ENCODE results near the gene SLC35A1.

SLC35A1 gene

GRCh38 chr6:87472525-87473418 is at the start of gene SLC35A1:
SLC35A1 (plus strand) TSS chr6:87472974; CDS start chr6:87473004, 30 bp downstream.
- 0 out of 2 replicates have a peak, but pooled peaks cover 4% of the 10 kb centered on the region for H3K36me3 ChIP-seq (ENCODE audit: insufficient read depth, low read length)
- H3K27ac ChIP-seq, result peak within 1 kb of the TSS; percentile 85
- peak within 1 kb of the TSS; percentile 97 for H3K4me3 ChIP-seq
- peak; percentile 88 for TF ChIP-seq POLR2AphosphoS5 (IDR thresholded peaks at IDR 0.05; ENCODE audit: borderline replicate concordance, low read depth, low read length)
- TF ChIP-seq FOXP2 (optimal IDR thresholded peaks at IDR 0.05; ENCODE audit: control extremely low read depth, extremely low read length, insufficient read depth), result no peak
- peak within 1 kb of the TSS; percentile 95 for H3K9ac ChIP-seq (ENCODE audit: insufficient read length)
- no peaks in the 10 kb centered on the region for H3K9me3 ChIP-seq (ENCODE audit: low read depth, low read length)
- DNase-seq (ENCODE audit: low read depth, low spot score), result peak; percentile 60

- no peak for DNase-seq (ENCODE audit: low read depth, low spot score)
- H3K4me3 ChIP-seq, result no peak overlapping the region
- H3K27ac ChIP-seq, result no peak overlapping the region
- no peak overlapping the region for H3K9ac ChIP-seq (ENCODE audit: insufficient read length)
- no peaks in the 10 kb centered on the region for H3K9me3 ChIP-seq (ENCODE audit: low read depth, low read length)
- TF ChIP-seq POLR2AphosphoS5 (IDR thresholded peaks at IDR 0.05; ENCODE audit: borderline replicate concordance, low read depth, low read length), result no peak
- no peak for TF ChIP-seq EZH2 (IDR thresholded peaks at IDR 0.05)
- TF ChIP-seq FOXP2 (optimal IDR thresholded peaks at IDR 0.05; ENCODE audit: control extremely low read depth, extremely low read length, insufficient read depth), result no peak
- H3K36me3 ChIP-seq (ENCODE audit: insufficient read depth, low read length), result no peaks in the 10 kb centered on the region
These were observed 46.0 kb upstream of the SLC35A1 start for GRCh38 chr6:87426789-87427188.

GRCh38 chr6:87430499-87430898 is 42.3 kb upstream of the SLC35A1 start:
- no peak for DNase-seq (ENCODE audit: low read depth, low spot score)
- H3K27ac ChIP-seq, result no peak overlapping the region
- no peak overlapping the region for H3K9ac ChIP-seq (ENCODE audit: insufficient read length)
- H3K4me3 ChIP-seq, result no peak overlapping the region
- no peaks in the 10 kb centered on the region for H3K36me3 ChIP-seq (ENCODE audit: insufficient read depth, low read length)
- TF ChIP-seq EZH2 (IDR thresholded peaks at IDR 0.05) (no peak), POLR2AphosphoS5 (IDR thresholded peaks at IDR 0.05; ENCODE audit: borderline replicate concordance, low read depth, low read length) (no peak), FOXP2 (optimal IDR thresholded peaks at IDR 0.05; ENCODE audit: control extremely low read depth, extremely low read length, insufficient read depth) (no peak)
- no peaks in the 10 kb centered on the region for H3K9me3 ChIP-seq (ENCODE audit: low read depth, low read length)

- no peak for DNase-seq (ENCODE audit: low read depth, low spot score)
- no peak overlapping the region for H3K4me3 ChIP-seq
- no peak overlapping the region for H3K9ac ChIP-seq (ENCODE audit: insufficient read length)
- no peaks in the 10 kb centered on the region for H3K9me3 ChIP-seq (ENCODE audit: low read depth, low read length)
- H3K27ac ChIP-seq, result no peak overlapping the region
- TF ChIP-seq FOXP2 (optimal IDR thresholded peaks at IDR 0.05; ENCODE audit: control extremely low read depth, extremely low read length, insufficient read depth) (no peak), EZH2 (IDR thresholded peaks at IDR 0.05) (no peak), POLR2AphosphoS5 (IDR thresholded peaks at IDR 0.05; ENCODE audit: borderline replicate concordance, low read depth, low read length) (no peak)
- no peaks in the 10 kb centered on the region for H3K36me3 ChIP-seq (ENCODE audit: insufficient read depth, low read length)
These were observed 41.5 kb upstream of the SLC35A1 start for GRCh38 chr6:87431263-87431662.

- Histone ChIP-seq H3K36me3 (ENCODE audit: insufficient read depth, low read length) (no peaks in the 10 kb centered on the region), H3K9ac (ENCODE audit: insufficient read length) (no peak overlapping the region), H3K27ac (no peak overlapping the region), H3K4me3 (no peak overlapping the region), H3K9me3 (ENCODE audit: low read depth, low read length) (no peaks in the 10 kb centered on the region)
- TF ChIP-seq FOXP2 (optimal IDR thresholded peaks at IDR 0.05; ENCODE audit: control extremely low read depth, extremely low read length, insufficient read depth), result no peak
- DNase-seq (ENCODE audit: low read depth, low spot score), result peak; percentile 56
These were observed 36.3 kb upstream of the SLC35A1 start for GRCh38 chr6:87436435-87436834.

GRCh38 chr6:87441711-87442110 is 31.1 kb upstream of the SLC35A1 start:
- H3K27ac ChIP-seq, result no peak overlapping the region
- DNase-seq (ENCODE audit: low read depth, low spot score), result no peak
- TF ChIP-seq POLR2AphosphoS5 (IDR thresholded peaks at IDR 0.05; ENCODE audit: borderline replicate concordance, low read depth, low read length), result no peak
- no peak for TF ChIP-seq EZH2 (IDR thresholded peaks at IDR 0.05)
- TF ChIP-seq FOXP2 (optimal IDR thresholded peaks at IDR 0.05; ENCODE audit: control extremely low read depth, extremely low read length, insufficient read depth), result no peak
- H3K36me3 ChIP-seq (ENCODE audit: insufficient read depth, low read length), result no peaks in the 10 kb centered on the region
- H3K4me3 ChIP-seq, result no peak overlapping the region
- H3K9me3 ChIP-seq (ENCODE audit: low read depth, low read length), result no peaks in the 10 kb centered on the region
- no peak overlapping the region for H3K9ac ChIP-seq (ENCODE audit: insufficient read length)

GRCh38 chr6:87444362-87444761 is 28.4 kb upstream of the SLC35A1 start:
- H3K9ac ChIP-seq (ENCODE audit: insufficient read length), result no peak overlapping the region
- DNase-seq (ENCODE audit: low read depth, low spot score), result no peak
- no peaks in the 10 kb centered on the region for H3K9me3 ChIP-seq (ENCODE audit: low read depth, low read length)
- H3K4me3 ChIP-seq, result no peak overlapping the region
- TF ChIP-seq EZH2 (IDR thresholded peaks at IDR 0.05) (no peak), FOXP2 (optimal IDR thresholded peaks at IDR 0.05; ENCODE audit: control extremely low read depth, extremely low read length, insufficient read depth) (no peak), POLR2AphosphoS5 (IDR thresholded peaks at IDR 0.05; ENCODE audit: borderline replicate concordance, low read depth, low read length) (no peak)
- no peak overlapping the region for H3K27ac ChIP-seq
- no peaks in the 10 kb centered on the region for H3K36me3 ChIP-seq (ENCODE audit: insufficient read depth, low read length)

- TF ChIP-seq POLR2AphosphoS5 (IDR thresholded peaks at IDR 0.05; ENCODE audit: borderline replicate concordance, low read depth, low read length) (no peak), FOXP2 (optimal IDR thresholded peaks at IDR 0.05; ENCODE audit: control extremely low read depth, extremely low read length, insufficient read depth) (no peak), EZH2 (IDR thresholded peaks at IDR 0.05) (no peak)
- Histone ChIP-seq H3K27ac (no peak overlapping the region), H3K4me3 (no peak overlapping the region), H3K9ac (ENCODE audit: insufficient read length) (no peak overlapping the region), H3K9me3 (ENCODE audit: low read depth, low read length) (no peaks in the 10 kb centered on the region), H3K36me3 (ENCODE audit: insufficient read depth, low read length) (no peaks in the 10 kb centered on the region)
- DNase-seq (ENCODE audit: low read depth, low spot score), result no peak
These were observed 7.7 kb upstream of the SLC35A1 start for GRCh38 chr6:87465051-87465450.

Measured in SK-N-MC (cell line).